ENCODE measurements around the gene CARS2. TPM values are rescaled to one million over a fixed set of nuclear protein-coding genes. Genes with fewer than 3 reads are reported as not detected.
"Not testable (repeated sequence)": the region's sequence is repeated elsewhere in the genome, so short reads cannot be mapped to it uniquely, and the experiment has no call there.

The CARS2 gene
- total and polyA plus RNA-seq, 3 experiments from 2014 or later, result 39.2 to 84.9 (median 84.5) TPM

GRCh38 chr13:110636701-110637201 lies 69.2 kb downstream of the CARS2 start:
- H3K27me3 ChIP-seq (ENCODE audit: insufficient read depth, low read length, poor library complexity, severe bottlenecking), result no peaks in the 10 kb centered on the region
- ChIA-PET CTCF (no interaction called here), POLR2A (no interaction called here)
- Mint-ChIP-seq H3K9me3 (no peaks in the 10 kb centered on the region), H3K27ac (no peak overlapping the region), H3K4me1 (peaks cover 4 to 9% (median 5%) of the 10 kb centered on the region in 3 donors), H3K36me3 (peaks cover 0 to 91% (median 4%) of the 10 kb centered on the region in 3 donors), H3K4me3 (no peak overlapping the region), H3K27me3 (no peaks in the 10 kb centered on the region)
- H3K27ac ChIP-seq (ENCODE audit: low read depth, low read length), result no peak overlapping the region
- DNase-seq, result no peak
- H3K4me3 ChIP-seq (ENCODE audit: low read length), result no peak overlapping the region
- H3K36me3 ChIP-seq (ENCODE audit: insufficient read depth, low read length), result peaks cover 46% of the 10 kb centered on the region
- no peaks in the 10 kb centered on the region for H3K9me3 ChIP-seq (ENCODE audit: low read length)
- H3K4me1 ChIP-seq (ENCODE audit: insufficient read depth, low read length), result no peaks in the 10 kb centered on the region

GRCh38 chr13:110636053-110636475 lies 69.9 kb downstream of the CARS2 start:
- Mint-ChIP-seq H3K36me3 (peaks cover 0 to 91% (median 8%) of the 10 kb centered on the region in 3 donors), H3K27me3 (no peaks in the 10 kb centered on the region), H3K4me1 (peaks cover 4 to 13% (median 9%) of the 10 kb centered on the region in 3 donors), H3K9me3 (no peaks in the 10 kb centered on the region), H3K4me3 (no peak overlapping the region), H3K27ac (no peak overlapping the region)
- Histone ChIP-seq H3K4me3 (ENCODE audit: low read length) (no peak overlapping the region), H3K9me3 (ENCODE audit: low read length) (no peaks in the 10 kb centered on the region), H3K27me3 (ENCODE audit: insufficient read depth, low read length, poor library complexity, severe bottlenecking) (no peaks in the 10 kb centered on the region), H3K27ac (ENCODE audit: low read depth, low read length) (no peak overlapping the region), H3K4me1 (ENCODE audit: insufficient read depth, low read length) (no peaks in the 10 kb centered on the region), H3K36me3 (ENCODE audit: insufficient read depth, low read length) (peaks cover 46% of the 10 kb centered on the region)
- POLR2A ChIA-PET, result no interaction called here
- DNase-seq, result no peak
- CTCF ChIA-PET, result no interaction called here

- ChIA-PET POLR2A (no interaction called here), CTCF (no interaction called here)
- peaks cover 47% of the 10 kb centered on the region for H3K36me3 ChIP-seq (ENCODE audit: insufficient read depth, low read length)
- Mint-ChIP-seq H3K27me3 (no peaks in the 10 kb centered on the region), H3K4me3 (no peak overlapping the region), H3K27ac (no peak overlapping the region), H3K36me3 (peaks cover 0 to 91% (median 9%) of the 10 kb centered on the region in 3 donors), H3K9me3 (no peaks in the 10 kb centered on the region), H3K4me1 (peaks cover 7 to 18% (median 15%) of the 10 kb centered on the region in 3 donors)
- no peak overlapping the region for H3K4me3 ChIP-seq (ENCODE audit: low read length)
- no peaks in the 10 kb centered on the region for H3K27me3 ChIP-seq (ENCODE audit: insufficient read depth, low read length, poor library complexity, severe bottlenecking)
- no peaks in the 10 kb centered on the region for H3K9me3 ChIP-seq (ENCODE audit: low read length)
- no peaks in the 10 kb centered on the region for H3K4me1 ChIP-seq (ENCODE audit: insufficient read depth, low read length)
- DNase-seq, result no peak
- no peak overlapping the region for H3K27ac ChIP-seq (ENCODE audit: low read depth, low read length)
These were observed 70.4 kb downstream of the CARS2 start for GRCh38 chr13:110635405-110636002.

GRCh38 chr13:110634558-110634957 lies 71.4 kb downstream of the CARS2 start:
- peaks cover 5% of the 10 kb centered on the region for H3K4me1 ChIP-seq (ENCODE audit: insufficient read depth, low read length)
- H3K9me3 ChIP-seq (ENCODE audit: low read length), result no peaks in the 10 kb centered on the region
- Mint-ChIP-seq H3K36me3 (peaks cover 0 to 87% (median 9%) of the 10 kb centered on the region in 3 donors), H3K4me3 (no peak overlapping the region), H3K27ac (peak overlapping the region in 2 of 8 donors; percentile 55 to 57), H3K9me3 (no peaks in the 10 kb centered on the region), H3K27me3 (no peaks in the 10 kb centered on the region), H3K4me1 (peaks cover 13 to 28% (median 24%) of the 10 kb centered on the region in 3 donors)
- H3K27me3 ChIP-seq (ENCODE audit: insufficient read depth, low read length, poor library complexity, severe bottlenecking), result no peaks in the 10 kb centered on the region
- no peak overlapping the region for H3K27ac ChIP-seq (ENCODE audit: low read depth, low read length)
- peaks cover 46% of the 10 kb centered on the region for H3K36me3 ChIP-seq (ENCODE audit: insufficient read depth, low read length)
- DNase-seq, result no peak
- ChIA-PET POLR2A (no interaction called here), CTCF (no interaction called here)
- no peak overlapping the region for H3K4me3 ChIP-seq (ENCODE audit: low read length)

GRCh38 chr13:110633776-110634175 lies 72.1 kb downstream of the CARS2 start:
- no peaks in the 10 kb centered on the region for H3K9me3 ChIP-seq (ENCODE audit: low read length)
- H3K27me3 Mint-ChIP-seq, result no peaks in the 10 kb centered on the region

GRCh38 chr13:110632255-110632654 lies 73.7 kb downstream of the CARS2 start:
- Mint-ChIP-seq H3K4me1 (peaks cover 27 to 46% (median 44%) of the 10 kb centered on the region in 3 donors), H3K36me3 (peaks cover 0 to 88% (median 19%) of the 10 kb centered on the region in 3 donors), H3K27ac (peak overlapping the region in 4 of 8 donors; percentile 50 to 89 (median 72))
- POLR2A ChIA-PET; H3K4me3 Mint-ChIP-seq; H3K27me3 Mint-ChIP-seq; H3K4me3 ChIP-seq (ENCODE audit: low read length); H3K9me3 ChIP-seq (ENCODE audit: low read length); DNase-seq; H3K9me3 Mint-ChIP-seq; CTCF ChIA-PET; H3K27ac ChIP-seq (ENCODE audit: low read depth, low read length); H3K27me3 ChIP-seq (ENCODE audit: insufficient read depth, low read length, poor library complexity, severe bottlenecking): not testable (repeated sequence)
- H3K4me1 ChIP-seq (ENCODE audit: insufficient read depth, low read length), result peaks cover 13% of the 10 kb centered on the region
- peaks cover 44% of the 10 kb centered on the region for H3K36me3 ChIP-seq (ENCODE audit: insufficient read depth, low read length)

More at GRCh38 chr13:110633776-110634175, 72.1 kb downstream of the CARS2 start:
- Mint-ChIP-seq H3K4me1 (peaks cover 21 to 36% (median 32%) of the 10 kb centered on the region in 3 donors), H3K9me3 (no peaks in the 10 kb centered on the region), H3K27ac (peak overlapping the region in 3 of 8 donors; percentile 10 to 60 (median 17)), H3K36me3 (peaks cover 0 to 87% (median 9%) of the 10 kb centered on the region in 3 donors), H3K4me3 (no peak overlapping the region)
- ChIA-PET CTCF (no interaction called here), POLR2A (no interaction called here)
- no peak for DNase-seq
- Histone ChIP-seq H3K27ac (ENCODE audit: low read depth, low read length) (no peak overlapping the region), H3K4me1 (ENCODE audit: insufficient read depth, low read length) (peaks cover 10% of the 10 kb centered on the region), H3K36me3 (ENCODE audit: insufficient read depth, low read length) (peaks cover 40% of the 10 kb centered on the region), H3K27me3 (ENCODE audit: insufficient read depth, low read length, poor library complexity, severe bottlenecking) (no peaks in the 10 kb centered on the region), H3K4me3 (ENCODE audit: low read length) (no peak overlapping the region)

- Mint-ChIP-seq H3K4me3 (no peak overlapping the region), H3K4me1 (peaks cover 35 to 56% (median 52%) of the 10 kb centered on the region in 3 donors), H3K27ac (peak overlapping the region; percentile 19 to 82 (median 56)), H3K36me3 (peaks cover 0 to 83% (median 17%) of the 10 kb centered on the region in 3 donors), H3K9me3 (no peaks in the 10 kb centered on the region), H3K27me3 (no peaks in the 10 kb centered on the region)
- Histone ChIP-seq H3K4me1 (ENCODE audit: insufficient read depth, low read length) (peaks cover 13% of the 10 kb centered on the region), H3K9me3 (ENCODE audit: low read length) (no peaks in the 10 kb centered on the region), H3K27ac (ENCODE audit: low read depth, low read length) (no peak overlapping the region), H3K27me3 (ENCODE audit: insufficient read depth, low read length, poor library complexity, severe bottlenecking) (no peaks in the 10 kb centered on the region), H3K36me3 (ENCODE audit: insufficient read depth, low read length) (peaks cover 28% of the 10 kb centered on the region), H3K4me3 (ENCODE audit: low read length) (no peak overlapping the region)
- ChIA-PET CTCF (no interaction called here), POLR2A (no interaction called here)
- DNase-seq, result no peak
These were observed 75.3 kb downstream of the CARS2 start for GRCh38 chr13:110630566-110631119.

GRCh38 chr13:110629735-110630134 lies 76.2 kb downstream of the CARS2 start:
- Mint-ChIP-seq H3K27me3 (no peaks in the 10 kb centered on the region), H3K36me3 (peaks cover 0 to 82% (median 17%) of the 10 kb centered on the region in 3 donors), H3K4me1 (peaks cover 37 to 58% (median 52%) of the 10 kb centered on the region in 3 donors), H3K9me3 (no peaks in the 10 kb centered on the region), H3K4me3 (peak overlapping the region in 4 of 7 donors; percentile 2 to 40 (median 22)), H3K27ac (peak overlapping the region; percentile 44 to 87 (median 75))
- DNase-seq, result peak in 4 of 5 donors; percentile 25 to 59 (median 33)
- Histone ChIP-seq H3K4me3 (ENCODE audit: low read length) (no peak overlapping the region), H3K27me3 (ENCODE audit: insufficient read depth, low read length, poor library complexity, severe bottlenecking) (no peaks in the 10 kb centered on the region), H3K4me1 (ENCODE audit: insufficient read depth, low read length) (peaks cover 13% of the 10 kb centered on the region), H3K36me3 (ENCODE audit: insufficient read depth, low read length) (peaks cover 19% of the 10 kb centered on the region), H3K27ac (ENCODE audit: low read depth, low read length) (no peak overlapping the region), H3K9me3 (ENCODE audit: low read length) (no peaks in the 10 kb centered on the region)
- POLR2A ChIA-PET, result no interaction called here
- CTCF ChIA-PET, result interaction anchor here (0.6 kb wide), 1 partner anchor 15 kb away, joined by 3 read pairs; no protein-coding TSS in a partner anchor
